Hepatocyte (in vitro differentiated cells): ENCODE data around the gene UQCRFS1. TPM values are rescaled to one million over a fixed set of nuclear protein-coding genes. Genes with fewer than 3 reads are reported as not detected.

Experiments
- DNase-seq: peaks from one replicate; pipeline ENCODE4 v3.0.0-alpha.2; 2016; ENCODE audit warnings: low spot score
- H2AFZ ChIP-seq: fragments of 200-600 bp; sonication (generic); 2 replicates; pipeline ENCODE4 v1.6.0; 2016; ENCODE audit warnings: antibody characterized with exemption, mild to moderate bottlenecking
- H3K27ac ChIP-seq: fragments of 200-600 bp; sonication (generic); 2 replicates; pipeline ENCODE4 v1.5.1; 2016; ENCODE audit warnings: mild to moderate bottlenecking
- H3K27me3 ChIP-seq: fragments of 200-600 bp; sonication (generic); 2 replicates; pipeline ENCODE4 v1.6.1; 2016
- H3K36me3 ChIP-seq: fragments of 200-600 bp; sonication (generic); replicated peaks from 2 replicates; pipeline ENCODE4 v1.5.1; 2016; ENCODE audit warnings: low read depth; ENCODE audit not compliant: insufficient read depth
- H3K4me1 ChIP-seq: fragments of 200-600 bp; sonication (generic); 2 replicates; pipeline ENCODE4 v1.5.1; 2016; ENCODE audit warnings: mild to moderate bottlenecking, moderate library complexity; ENCODE audit not compliant: insufficient read depth
- H3K4me2 ChIP-seq: fragments of 200-600 bp; sonication (generic); 2 replicates; pipeline ENCODE4 v1.6.0; 2016
- H3K4me3 ChIP-seq: fragments of 200-600 bp; sonication (generic); 2 replicates; pipeline ENCODE4 v1.5.1; 2016; ENCODE audit warnings: mild to moderate bottlenecking
- H3K79me2 ChIP-seq: fragments of 200-600 bp; sonication (generic); 2 replicates; pipeline ENCODE4 v1.6.0; 2017; ENCODE audit warnings: mild to moderate bottlenecking
- H3K9me2 ChIP-seq: fragments of 200-600 bp; sonication (generic); replicated peaks from 2 replicates; pipeline ENCODE4 v1.6.0; 2017; ENCODE audit warnings: mild to moderate bottlenecking; ENCODE audit not compliant: insufficient read depth
- H3K9me3 ChIP-seq: fragments of 200-600 bp; sonication (generic); 2 replicates; pipeline ENCODE4 v1.5.1; 2016; ENCODE audit warnings: low read depth, mild to moderate bottlenecking
- H4K20me1 ChIP-seq: fragments of 200-600 bp; sonication (generic); 2 replicates; pipeline ENCODE4 v1.6.0; 2016; ENCODE audit warnings: mild to moderate bottlenecking; ENCODE audit not compliant: insufficient read depth, poor library complexity, severe bottlenecking
- CTCF ChIP-seq: fragments of 200-600 bp; sonication (generic); IDR thresholded peaks from 2 replicates; pipeline ENCODE4 v1.5.1; 2016; ENCODE audit warnings: antibody characterized with exemption, mild to moderate bottlenecking; ENCODE audit not compliant: poor library complexity
- EZH2 ChIP-seq: fragments of 200-600 bp; sonication (generic); IDR thresholded peaks from 2 replicates; pipeline ENCODE4 v1.6.1; 2016; ENCODE audit warnings: antibody characterized with exemption, mild to moderate bottlenecking, borderline replicate concordance
- EZH2phosphoT487 ChIP-seq: fragments of 200-600 bp; sonication (generic); IDR thresholded peaks from one replicate; pipeline ENCODE4 v1.6.1; 2018; ENCODE audit warnings: antibody characterized with exemption, mild to moderate bottlenecking, low read depth, moderate library complexity; ENCODE audit not compliant: unreplicated experiment, severe bottlenecking
- WGBS: methylation state at CpG from one replicate; pipeline ENCODE4 v1.1.6; 2016; ENCODE audit warnings: low lambda C conversion rate; ENCODE audit errors: missing lambda C conversion rate; 5-methylcytosine and 5-hydroxymethylcytosine counted together
- polyA plus RNA-seq: library from polyadenylated mRNA; unstranded; fragments of >200 nt; fragmentation: Nextera tagmentation; extraction: Ambion mirVana; gene quantifications from 2 replicates; pipeline ENCODE4 v1.2.1, GENCODE V29; 2016
- small RNA-seq: library from RNA; depleted of rRNA; stranded (forward); fragments of <200 nt; gene quantifications from one replicate; pipeline ENCODE3, GENCODE V24; 2014
- total RNA-seq: library from RNA; depleted of rRNA; stranded (reverse); fragments of >200 nt; gene quantifications from 2 replicates; pipeline ENCODE4 v1.2.3, GENCODE V29; 2014

UQCRFS1 gene
- total and polyA plus RNA-seq, 2 experiments from 2014 or later, result 45.0 to 79.0 TPM

DNA sequence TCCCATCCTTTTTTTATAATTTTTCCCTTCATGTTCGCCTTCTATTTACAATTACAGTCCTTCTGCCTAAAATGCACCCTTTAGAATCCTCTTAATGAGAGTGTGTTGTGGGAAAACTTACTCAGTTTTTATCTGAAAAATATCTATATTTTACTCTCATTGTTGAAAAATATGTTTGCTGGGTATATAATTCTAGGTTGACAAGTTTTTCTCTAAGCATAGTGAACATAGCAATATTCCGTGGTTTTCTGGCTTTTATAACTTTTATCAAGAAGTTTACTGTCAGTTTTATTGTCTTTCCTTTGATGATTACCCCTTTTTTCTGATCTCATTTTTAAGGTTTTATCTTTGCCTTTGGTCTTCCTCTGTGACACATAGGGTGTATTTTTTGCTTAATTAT, 57.3 kb downstream of the UQCRFS1 start:
- Histone ChIP-seq H2AFZ (no peak overlapping the region), H3K9me3 (no peaks in the 10 kb centered on the region), H3K27ac (no peak overlapping the region), H3K79me2 (no peaks in the 10 kb centered on the region), H3K9me2 (no peaks in the 10 kb centered on the region), H3K27me3 (no peaks in the 10 kb centered on the region), H3K4me2 (no peak overlapping the region), H4K20me1 (no peaks in the 10 kb centered on the region), H3K4me1 (no peaks in the 10 kb centered on the region), H3K4me3 (no peak overlapping the region), H3K36me3 (no peaks in the 10 kb centered on the region)
- TF ChIP-seq EZH2phosphoT487 (no peak), EZH2 (no peak), CTCF (no peak)
- WGBS, result 72% methylated on average over 2 of the region's 2 CpGs
- DNase-seq, result no peak

Small RNA genes lying within 50 kb of the gene (small RNA-seq; reads per million reads assigned to genes)
- gene RN7SL340P, result not detected
